T47D (cell line): Measurements from ENCODE around the gene RHOJ.

Experiments used
- DNase-seq, 2 experiments: peaks; one replicate each; pipeline versions ENCODE4 v3.0.0 to v3.0.0-alpha.2; 2011 to 2012; ENCODE audit warnings: low read depth in 1 of 2, low spot score in 1 of 2
- JUND ChIP-seq: IDR thresholded peaks from 2 replicates; pipeline ENCODE4 v1.6.1; 2012; ENCODE audit warnings: low read depth
- in situ Hi-C: cut with HindIII; loops from 2 replicates; pipeline ENCODE4 v1.10.0; 2016; ENCODE audit warnings: low sequenced_read_pairs, low pct_unique_long_range_greater_than_20kb

The RHOJ gene

GRCh38 chr14:63186453-63186852 lies 17.8 kb upstream of the RHOJ start:
- no peak for TF ChIP-seq JUND
- no peak for DNase-seq
- in situ Hi-C loops = no loop called here

- TF ChIP-seq JUND = no peak
- no peak for DNase-seq
- in situ Hi-C loops = no loop called here
These were observed 13.0 kb upstream of the RHOJ start for GRCh38 chr14:63191211-63191610.

- no peak for TF ChIP-seq JUND
- in situ Hi-C loops = no loop called here
- DNase-seq = no peak
These were observed 12.2 kb upstream of the RHOJ start for GRCh38 chr14:63192085-63192484.

GRCh38 chr14:63193236-63193635 lies 11.0 kb upstream of the RHOJ start:
- TF ChIP-seq JUND = no peak
- in situ Hi-C loops = no loop called here
- no peak for DNase-seq

- no peak for TF ChIP-seq JUND
- no peak for DNase-seq
- in situ Hi-C loops = no loop called here
These were observed 4.1 kb upstream of the RHOJ start for GRCh38 chr14:63200035-63200740.

- in situ Hi-C loops = no loop called here
- no peak for DNase-seq
- no peak for TF ChIP-seq JUND
These were observed 3.5 kb upstream of the RHOJ start for GRCh38 chr14:63200767-63201166.

GRCh38 chr14:63203015-63203414 lies 1.2 kb upstream of the RHOJ start:
- in situ Hi-C loops = no loop called here
- no peak for DNase-seq
- no peak for TF ChIP-seq JUND

- no peak for TF ChIP-seq JUND
- peak in 1 of 2 experiments; percentile 41 for DNase-seq
- in situ Hi-C loops = no loop called here
These were observed 431 bp upstream of the RHOJ start for GRCh38 chr14:63203618-63204406.

GRCh38 chr14:63205044-63205575 lies 867 bp downstream of the RHOJ start:
- DNase-seq = no peak
- no peak for TF ChIP-seq JUND
- in situ Hi-C loops = no loop called here

GRCh38 chr14:63205866-63206265 lies 1.6 kb downstream of the RHOJ start:
- no peak for DNase-seq
- in situ Hi-C loops = no loop called here

GRCh38 chr14:63209160-63209559 lies 4.9 kb downstream of the RHOJ start:
- TF ChIP-seq JUND = no peak
- in situ Hi-C loops = no loop called here
- no peak for DNase-seq

More at GRCh38 chr14:63205866-63206265, 1.6 kb downstream of the RHOJ start:
- no peak for TF ChIP-seq JUND

GRCh38 chr14:63210812-63211211 lies 6.6 kb downstream of the RHOJ start:
- DNase-seq = no peak

GRCh38 chr14:63212209-63212608 lies 8.0 kb downstream of the RHOJ start:
- TF ChIP-seq JUND = no peak
- in situ Hi-C loops = no loop called here
- DNase-seq = no peak

More at GRCh38 chr14:63210812-63211211, 6.6 kb downstream of the RHOJ start:
- no peak for TF ChIP-seq JUND
- in situ Hi-C loops = no loop called here
